IMR-90 (cell line): ENCODE results near the gene CASP14. TPM values are rescaled to one million over a fixed set of nuclear protein-coding genes. Genes with fewer than 3 reads are reported as not detected.

Source experiments
- ATAC-seq: fragments of 200-7000 bp; cut with Tn5 transposase; 2 replicates; pipeline ENCODE4 v1.9.1; 2020; ENCODE audit warnings: low read depth, mild to moderate bottlenecking, moderate library complexity
- Bru-seq: library from RNA; stranded (reverse); fragments of 400-500 nt; gene quantifications from one replicate; lab custom pipeline; 2021; lab: Mats Ljungman, UMichigan
- BruChase-seq, 2 experiments: library from RNA; stranded (reverse); fragments of 400-500 nt; gene quantifications; one replicate each; lab custom pipeline; 2021; lab: Mats Ljungman, UMichigan
- BruUV-seq: library from RNA; stranded (reverse); fragments of 400-500 nt; replicated peaks from 2 replicates; lab custom pipeline; 2021; lab: Mats Ljungman, UMichigan
- CTCF ChIA-PET: fragments of 300-600 bp; formaldehyde crosslinking; extraction: SDS; loops from one replicate; lab custom pipeline; 2021; ENCODE audit warnings: antibody characterized with exemption; lab: Yijun Ruan, JAX
- POLR2A ChIA-PET: fragments of 300-600 bp; sonication (Branson Sonifier 250); formaldehyde crosslinking; loops from one replicate; lab custom pipeline; 2022; ENCODE audit warnings: antibody characterized with exemption; ENCODE audit not compliant: unreplicated experiment; lab: Charles Lee
- DNase-seq: peaks from one replicate; pipeline ENCODE4 v3.0.0; 2013
- H2AFZ ChIP-seq: replicated peaks from 2 replicates; pipeline ENCODE3; 2013; ENCODE audit warnings: low read length, mild to moderate bottlenecking; ENCODE audit not compliant: poor library complexity
- H2AK5ac ChIP-seq: 2 replicates; pipeline ENCODE4 v1.6.1; 2013; ENCODE audit warnings: low read depth, low read length, inconsistent platforms
- H2AK9ac ChIP-seq: replicated peaks from 2 replicates; pipeline ENCODE3; 2013; ENCODE audit warnings: mild to moderate bottlenecking, low read depth, low read length, moderate library complexity; ENCODE audit not compliant: poor library complexity
- H2BK120ac ChIP-seq: 2 replicates; pipeline ENCODE4 v1.6.1; 2013; ENCODE audit warnings: low read depth, low read length, inconsistent platforms
- H2BK15ac ChIP-seq: 3 replicates; pipeline ENCODE4 v1.6.1; 2013; ENCODE audit warnings: low read depth, low read length, inconsistent platforms
- H2BK20ac ChIP-seq: 2 replicates; pipeline ENCODE4 v1.6.1; 2013; ENCODE audit warnings: low read depth, mild to moderate bottlenecking, inconsistent platforms, low read length, moderate library complexity
- H2BK5ac ChIP-seq: 2 replicates; pipeline ENCODE4 v1.6.1; 2013; ENCODE audit warnings: mild to moderate bottlenecking, low read depth, low read length, inconsistent platforms; ENCODE audit not compliant: poor library complexity, severe bottlenecking
- H3K14ac ChIP-seq: replicated peaks from 2 replicates; pipeline ENCODE4 v1.6.1; 2013; ENCODE audit warnings: low read depth, low read length, inconsistent platforms
- H3K18ac ChIP-seq: 2 replicates; pipeline ENCODE4 v1.6.1; 2013; ENCODE audit warnings: low read depth, low read length, control low read depth
- H3K23ac ChIP-seq: 2 replicates; pipeline ENCODE4 v1.6.1; 2013; ENCODE audit warnings: low read depth, low read length, inconsistent platforms
- H3K27ac ChIP-seq: 2 replicates; pipeline ENCODE4 v1.5.1; 2013; ENCODE audit warnings: mild to moderate bottlenecking, control low read depth, low read length; ENCODE audit not compliant: insufficient read depth
- H3K27me3 ChIP-seq: 2 replicates; pipeline ENCODE4 v1.6.1; 2013; ENCODE audit warnings: low read length; ENCODE audit not compliant: control insufficient read depth, insufficient read depth
- H3K36me3 ChIP-seq: 2 replicates; pipeline ENCODE4 v1.6.1; 2013; ENCODE audit warnings: low read length, mixed read lengths; ENCODE audit not compliant: control insufficient read depth, insufficient read depth
- H3K4ac ChIP-seq: 2 replicates; pipeline ENCODE4 v1.6.1; 2013; ENCODE audit warnings: low read depth, low read length, inconsistent platforms
- H3K4me1 ChIP-seq: 2 replicates; pipeline ENCODE4 v1.6.1; 2013; ENCODE audit warnings: low read length, mixed read lengths; ENCODE audit not compliant: control insufficient read depth, insufficient read depth
- H3K4me2 ChIP-seq: 2 replicates; pipeline ENCODE4 v1.6.1; 2013; ENCODE audit warnings: low read depth, mild to moderate bottlenecking, control low read depth, low read length, moderate library complexity
- H3K4me3 ChIP-seq: 2 replicates; pipeline ENCODE4 v1.5.1; 2013; ENCODE audit warnings: low read depth, mild to moderate bottlenecking, control low read depth, low read length, moderate library complexity; ENCODE audit not compliant: insufficient read depth
- H3K56ac ChIP-seq: 2 replicates; pipeline ENCODE4 v1.6.1; 2013; ENCODE audit warnings: low read length, inconsistent platforms; ENCODE audit not compliant: insufficient read depth; ENCODE audit errors: extremely low read depth
- H3K79me1 ChIP-seq, 2 experiments: 2 replicates each; pipeline ENCODE4 v1.6.1; 2013; ENCODE audit warnings: low read length in 2 of 2, inconsistent platforms in 1 of 2, low read depth in 1 of 2
- H3K9ac ChIP-seq: 2 replicates; pipeline ENCODE4 v1.6.1; 2013; ENCODE audit warnings: low read depth, low read length, control low read depth
- H3K9me1 ChIP-seq: 2 replicates; pipeline ENCODE4 v1.6.1; 2013; ENCODE audit warnings: low read length, inconsistent platforms; ENCODE audit not compliant: insufficient read depth
- H3K9me3 ChIP-seq: 2 replicates; pipeline ENCODE4 v1.6.1; 2013; ENCODE audit warnings: low read length; ENCODE audit not compliant: control insufficient read depth, insufficient read depth
- H4K20me1 ChIP-seq: 2 replicates; pipeline ENCODE4 v1.6.1; 2013; ENCODE audit warnings: low read length, inconsistent platforms; ENCODE audit not compliant: insufficient read depth
- H4K5ac ChIP-seq: 2 replicates; pipeline ENCODE4 v1.6.1; 2013; ENCODE audit warnings: mild to moderate bottlenecking, low read depth, low read length, control low read depth
- H4K8ac ChIP-seq, 2 experiments: 2 replicates each; pipeline ENCODE4 v1.6.1; 2013; ENCODE audit warnings: low read depth in 2 of 2, low read length in 2 of 2, control low read depth in 1 of 2, inconsistent platforms in 1 of 2
- H4K91ac ChIP-seq: 2 replicates; pipeline ENCODE4 v1.6.1; 2013; ENCODE audit warnings: low read depth, low read length, inconsistent platforms; ENCODE audit not compliant: insufficient read depth
- RFX5 ChIP-seq: IDR thresholded peaks from 2 replicates; pipeline ENCODE4 v1.8.0; 2012; ENCODE audit warnings: low read depth, mild to moderate bottlenecking, low read length, moderate library complexity
- WGBS, 2 experiments: methylation state at CpG; one replicate each; pipeline versions ENCODE4 v1.1.5 to v1.1.7; 2013; ENCODE audit warnings: missing lambda C conversion rate in 2 of 2; ENCODE audit not compliant: insufficient read length in 1 of 2; ENCODE audit errors: extremely low coverage in 2 of 2; 5-methylcytosine and 5-hydroxymethylcytosine counted together
- dilution Hi-C: fragments of 300-500 bp; cut with HindIII; formaldehyde crosslinking; loops from one replicate; pipeline ENCODE4 v1.14.3; 2018; ENCODE audit warnings: low sequenced_read_pairs; ENCODE audit not compliant: unreplicated experiment
- in situ Hi-C: fragments of 300-500 bp; cut with MboI; formaldehyde crosslinking; loops from 3 replicates; pipeline ENCODE4 v1.14.3; 2019; ENCODE audit warnings: low sequenced_read_pairs, inconsistent platforms, mixed read lengths
- intact Hi-C: fragments of 100-400 bp; cut with micrococcal nuclease; formaldehyde crosslinking; loops from 2 replicates; pipeline ENCODE4 v1.10.0; 2022
- long read RNA-seq: library from polyadenylated mRNA; unstranded; transcript quantifications from one replicate; pipeline ENCODE4 v2.0.0, GENCODE V29; 2021; ENCODE audit not compliant: unreplicated experiment
- polyA plus RNA-seq, 3 experiments: library from polyadenylated mRNA; depleted of rRNA; stranded (reverse); fragments of >200 nt; gene quantifications; 2 replicates each; pipeline ENCODE4 v1.2.3, GENCODE V29; 2012; ENCODE audit warnings: low replicate concordance in 1 of 3
- total RNA-seq: library from RNA; depleted of rRNA; stranded (reverse); fragments of >200 nt; gene quantifications from 2 replicates; pipeline ENCODE4 v1.2.3, GENCODE V29; 2012; rRNA removed

Gene CASP14
- total RNA-seq (not detected in 2 replicates), polyA plus RNA-seq (2012; rRNA removed) (not detected in 2 replicates), Bru-seq, nascent RNA (not detected), BruChase-seq, experiment 1, labeled RNA remaining after a 6-hour chase (not detected), BruChase-seq, experiment 2, labeled RNA remaining after a 2-hour chase (not detected)
- not detected in 2 replicates for polyA plus RNA-seq (2012; cell fraction: cytosol; rRNA removed)
- polyA plus RNA-seq (2012; cell fraction: nucleus; rRNA removed; ENCODE audit: low replicate concordance): not detected in 2 replicates
- long read RNA-seq: 0 reads

- H2AFZ ChIP-seq: no peak within 1 kb of the TSS
- H4K5ac ChIP-seq: no peak within 1 kb of the TSS
- H4K20me1 ChIP-seq: no peaks in the 10 kb centered on the region
- H2BK5ac ChIP-seq: no peak within 1 kb of the TSS
- no peak within 1 kb of the TSS for H3K18ac ChIP-seq
- WGBS, 2 experiments: 92% methylated on average over 6 of the region's 11 CpGs; no CpG with 5 or more reads in 1 of the 2 experiments
- CTCF ChIA-PET: no interaction called here
- H2AK9ac ChIP-seq: no peak within 1 kb of the TSS
- intact Hi-C loops: no loop called here
- no peak within 1 kb of the TSS for H3K56ac ChIP-seq
- H3K4me1 ChIP-seq: no peaks in the 10 kb centered on the region
- H3K79me1 ChIP-seq: no peaks in the 10 kb centered on the region
- H3K27me3 ChIP-seq: no peaks in the 10 kb centered on the region
- in situ Hi-C loops: no loop called here
- no peak within 1 kb of the TSS for H2BK20ac ChIP-seq
- H3K9me1 ChIP-seq: no peaks in the 10 kb centered on the region
- no peak for ATAC-seq
- TF ChIP-seq RFX5: no peak
- H3K4me2 ChIP-seq: no peak within 1 kb of the TSS
- no peaks in the 10 kb centered on the region for H3K36me3 ChIP-seq
- no peak within 1 kb of the TSS for H2BK120ac ChIP-seq
- dilution Hi-C loops: no loop called here
- no peak within 1 kb of the TSS for H4K91ac ChIP-seq
- no peak within 1 kb of the TSS for H4K8ac ChIP-seq
- no peak within 1 kb of the TSS for H3K9ac ChIP-seq
- H2BK15ac ChIP-seq: no peak within 1 kb of the TSS
- no peak within 1 kb of the TSS for H3K27ac ChIP-seq
- H3K9me3 ChIP-seq: no peaks in the 10 kb centered on the region
- no peak within 1 kb of the TSS for H3K4me3 ChIP-seq
- POLR2A ChIA-PET: no interaction called here
- BruUV-seq: no TSS peak
- H3K14ac ChIP-seq: no peak within 1 kb of the TSS
- no peak within 1 kb of the TSS for H3K4ac ChIP-seq
- no peak within 1 kb of the TSS for H3K23ac ChIP-seq
- DNase-seq: no peak
- H2AK5ac ChIP-seq: no peak within 1 kb of the TSS
Observed at GRCh38 chr19:15048885-15049541, at the start of gene CASP14. CASP14 (plus strand) TSS chr19:15049480; CDS start chr19:15052252, 2,772 bp downstream.
